Right atrium auricular region (tissue), 2 donors: ENCODE results near the gene PROSER3. TPM values are rescaled to one million over a fixed set of nuclear protein-coding genes. Genes with fewer than 3 reads are reported as not detected.

Experiments
- DNase-seq: peaks from one replicate; pipeline ENCODE4 v3.0.0-alpha.2; 2019; ENCODE audit warnings: low spot score
- H3K27ac ChIP-seq, 2 donors: fragments of 200-600 bp; sonication (generic); 1 replicate in 1 of 2; 2 replicates in 1 of 2; pipeline ENCODE4 v1.5.1; 2016 to 2019
- H3K27me3 ChIP-seq, 2 donors: fragments of 200-600 bp; sonication (generic); one replicate each; pipeline versions ENCODE4 v1.5.1 to v1.6.0; 2017 to 2019
- H3K36me3 ChIP-seq: fragments of 200-600 bp; sonication (generic); one replicate; pipeline ENCODE4 v1.5.1; 2016
- H3K4me1 ChIP-seq, 2 donors: fragments of 200-600 bp; sonication (generic); one replicate each; pipeline versions ENCODE4 v1.5.1 to v1.6.0; 2017 to 2019
- H3K4me3 ChIP-seq, 2 donors: fragments of 200-600 bp; sonication (generic); 1 replicate in 1 of 2; 2 replicates in 1 of 2; pipeline ENCODE4 v1.5.1; 2017 to 2019; ENCODE audit warnings: mild to moderate bottlenecking in 1 of 2, moderate library complexity in 1 of 2
- H3K9me3 ChIP-seq, 2 donors: fragments of 200-600 bp; sonication (generic); one replicate each; pipeline ENCODE4 v1.5.1; 2019
- total RNA-seq, 2 donors: library from RNA; depleted of rRNA; stranded (reverse); fragments of >200 nt; gene quantifications; one replicate each; pipeline ENCODE4 v1.1.0, GENCODE V29; 2016
- TF ChIP-seq, protein P1 (sequence below), 2 donors: fragments of 200-600 bp; sonication (generic); IDR thresholded peaks; one replicate each; pipeline ENCODE4 v1.5.1; 2019; ENCODE audit warnings: antibody characterized with exemption in 2 of 2

Gene PROSER3
- total RNA-seq, 2 donors from 2014 or later = 7.2 TPM

DNA sequence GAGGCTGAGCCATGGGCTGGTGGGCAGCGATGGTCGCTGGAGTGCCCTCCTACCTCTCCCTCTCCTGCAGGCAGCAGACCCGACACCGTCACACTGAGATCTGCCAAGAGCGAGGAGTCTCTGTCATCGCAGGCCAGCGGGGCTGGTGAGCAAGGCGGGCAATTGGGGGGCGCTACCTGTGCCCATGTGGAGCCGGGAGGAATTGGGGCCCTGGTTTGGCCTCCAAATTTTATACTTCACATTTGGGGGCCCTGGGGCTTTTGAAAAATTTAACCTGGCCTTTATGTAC is 27.3 kb downstream of the PROSER3 start:
- peaks cover 8% of the 10 kb centered on the region for H3K36me3 ChIP-seq

GRCh38 chr19:35786299-35787160 is 28.6 kb downstream of the PROSER3 start:
- no peaks in the 10 kb centered on the region for H3K9me3 ChIP-seq
- H3K27ac ChIP-seq = no peak overlapping the region
- no peaks in the 10 kb centered on the region for H3K36me3 ChIP-seq
- no peaks in the 10 kb centered on the region for H3K27me3 ChIP-seq
- H3K4me3 ChIP-seq = no peak overlapping the region
- TF ChIP-seq, protein P1, sequence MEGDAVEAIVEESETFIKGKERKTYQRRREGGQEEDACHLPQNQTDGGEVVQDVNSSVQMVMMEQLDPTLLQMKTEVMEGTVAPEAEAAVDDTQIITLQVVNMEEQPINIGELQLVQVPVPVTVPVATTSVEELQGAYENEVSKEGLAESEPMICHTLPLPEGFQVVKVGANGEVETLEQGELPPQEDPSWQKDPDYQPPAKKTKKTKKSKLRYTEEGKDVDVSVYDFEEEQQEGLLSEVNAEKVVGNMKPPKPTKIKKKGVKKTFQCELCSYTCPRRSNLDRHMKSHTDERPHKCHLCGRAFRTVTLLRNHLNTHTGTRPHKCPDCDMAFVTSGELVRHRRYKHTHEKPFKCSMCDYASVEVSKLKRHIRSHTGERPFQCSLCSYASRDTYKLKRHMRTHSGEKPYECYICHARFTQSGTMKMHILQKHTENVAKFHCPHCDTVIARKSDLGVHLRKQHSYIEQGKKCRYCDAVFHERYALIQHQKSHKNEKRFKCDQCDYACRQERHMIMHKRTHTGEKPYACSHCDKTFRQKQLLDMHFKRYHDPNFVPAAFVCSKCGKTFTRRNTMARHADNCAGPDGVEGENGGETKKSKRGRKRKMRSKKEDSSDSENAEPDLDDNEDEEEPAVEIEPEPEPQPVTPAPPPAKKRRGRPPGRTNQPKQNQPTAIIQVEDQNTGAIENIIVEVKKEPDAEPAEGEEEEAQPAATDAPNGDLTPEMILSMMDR (IDR thresholded peaks at IDR 0.05) = no peak
- no peak for DNase-seq
- H3K4me1 ChIP-seq = no peaks in the 10 kb centered on the region

More for the DNA sequence above, 27.3 kb downstream of the PROSER3 start:
- Histone ChIP-seq H3K4me1 (no peaks in the 10 kb centered on the region), H3K4me3 (no peak overlapping the region), H3K27me3 (no peaks in the 10 kb centered on the region), H3K27ac (no peak overlapping the region), H3K9me3 (no peaks in the 10 kb centered on the region)
- DNase-seq = no peak
- TF ChIP-seq, protein P1 (IDR thresholded peaks at IDR 0.05) = no peak

DNA sequence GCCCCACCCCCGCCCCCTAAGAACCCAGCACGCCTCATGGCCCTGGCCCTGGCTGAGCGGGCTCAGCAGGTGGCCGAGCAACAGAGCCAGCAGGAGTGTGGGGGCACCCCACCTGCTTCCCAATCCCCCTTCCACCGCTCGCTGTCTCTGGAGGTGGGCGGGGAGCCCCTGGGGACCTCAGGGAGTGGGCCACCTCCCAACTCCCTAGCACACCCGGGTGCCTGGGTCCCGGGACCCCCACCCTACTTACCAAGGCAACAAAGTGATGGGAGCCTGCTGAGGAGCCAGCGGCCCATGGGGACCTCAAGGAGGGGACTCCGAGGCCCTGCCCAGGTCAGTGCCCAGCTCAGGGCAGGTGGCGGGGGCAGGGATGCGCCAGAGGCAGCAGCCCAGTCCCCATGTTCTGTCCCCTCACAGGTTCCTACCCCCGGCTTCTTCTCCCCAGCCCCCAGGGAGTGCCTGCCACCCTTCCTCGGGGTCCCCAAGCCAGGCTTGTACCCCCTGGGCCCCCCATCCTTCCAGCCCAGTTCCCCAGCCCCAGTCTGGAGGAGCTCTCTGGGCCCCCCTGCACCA is 29.3 kb downstream of the PROSER3 start:
- Histone ChIP-seq H3K4me1 (no peaks in the 10 kb centered on the region), H3K4me3 (no peak overlapping the region), H3K27ac (no peak overlapping the region), H3K9me3 (no peaks in the 10 kb centered on the region), H3K27me3 (no peaks in the 10 kb centered on the region), H3K36me3 (no peaks in the 10 kb centered on the region)
- TF ChIP-seq, protein P1 (IDR thresholded peaks at IDR 0.05) = no peak
- DNase-seq = no peak

DNA sequence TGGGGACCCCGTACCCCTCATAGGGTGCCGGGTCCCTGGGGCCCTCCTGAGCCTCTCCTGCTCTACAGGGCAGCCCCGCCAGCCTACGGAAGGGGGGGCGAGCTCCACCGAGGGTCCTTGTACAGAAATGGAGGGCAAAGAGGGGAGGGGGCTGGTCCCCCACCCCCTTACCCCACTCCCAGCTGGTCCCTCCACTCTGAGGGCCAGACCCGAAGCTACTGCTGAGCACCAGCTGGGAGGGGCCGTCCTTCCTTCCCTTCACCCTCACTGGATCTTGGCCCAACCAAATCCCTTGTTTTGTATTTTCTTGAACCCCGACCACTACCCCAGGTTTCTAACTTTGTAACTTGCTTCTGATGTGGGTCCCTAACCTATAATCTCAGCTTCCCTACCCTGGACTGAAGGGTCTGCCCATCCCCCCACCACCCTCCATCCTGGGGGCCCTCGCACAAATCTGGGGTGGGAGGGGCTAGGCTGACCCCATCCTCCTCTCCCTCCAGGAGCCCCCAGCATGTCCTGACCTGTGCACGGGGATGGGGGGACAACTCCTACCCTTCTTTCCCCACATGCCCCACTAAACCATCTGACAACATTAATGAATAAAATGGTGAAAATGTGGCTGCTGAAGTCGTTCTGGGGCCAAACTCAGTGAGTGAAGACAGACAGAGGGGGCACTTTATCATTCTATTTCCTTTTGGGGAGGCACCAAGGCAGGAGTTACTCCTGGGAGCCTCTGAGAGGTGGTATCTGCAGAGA is 30.4 kb downstream of the PROSER3 start:
- Histone ChIP-seq H3K4me1 (no peaks in the 10 kb centered on the region), H3K4me3 (no peak overlapping the region), H3K9me3 (no peaks in the 10 kb centered on the region), H3K27me3 (no peaks in the 10 kb centered on the region), H3K36me3 (no peaks in the 10 kb centered on the region), H3K27ac (no peak overlapping the region)
- TF ChIP-seq, protein P1 (IDR thresholded peaks at IDR 0.05) = no peak
- DNase-seq = no peak

DNA sequence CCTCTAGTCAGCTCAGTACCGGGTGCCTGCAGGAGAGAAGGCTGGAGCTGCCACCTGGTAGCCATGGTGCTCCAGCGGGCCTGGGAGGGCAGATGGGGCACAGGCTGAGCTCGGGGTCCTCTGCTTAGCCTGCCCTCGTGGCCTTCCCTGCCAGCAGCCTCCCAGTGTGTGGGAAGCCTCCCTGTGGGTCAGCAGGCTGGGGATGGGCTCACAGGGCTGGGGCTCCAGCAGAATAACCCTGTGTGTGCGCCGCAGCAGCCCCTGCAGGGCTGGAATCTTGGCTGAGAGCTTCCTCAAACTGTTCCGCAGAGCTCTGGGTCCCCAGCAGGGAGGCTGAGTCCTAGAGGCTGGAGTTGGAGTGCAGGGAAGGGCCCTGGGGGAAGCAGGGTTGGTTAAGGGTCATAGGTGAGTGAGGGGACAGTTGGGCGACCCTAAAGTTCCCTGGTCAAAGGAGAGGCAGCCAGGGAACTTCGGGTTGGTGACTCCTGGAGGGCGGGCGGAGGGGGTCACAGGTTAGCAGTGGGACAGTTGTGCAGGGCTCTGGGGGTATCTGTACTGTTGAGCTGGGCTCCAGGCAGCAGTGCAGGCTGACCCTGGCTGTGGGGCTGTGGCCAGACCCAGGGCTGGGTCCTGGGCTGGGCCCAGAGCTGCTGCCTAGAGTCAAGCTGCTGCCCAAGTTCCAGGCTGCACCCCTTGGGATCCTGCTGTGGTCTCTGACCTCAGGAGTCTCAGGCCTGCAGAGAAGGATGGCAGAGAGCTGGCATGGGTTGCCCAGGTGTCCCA is 31.4 kb downstream of the PROSER3 start:
- H3K4me3 ChIP-seq = no peak overlapping the region
- H3K4me1 ChIP-seq = no peaks in the 10 kb centered on the region
- H3K27me3 ChIP-seq = no peaks in the 10 kb centered on the region
- H3K27ac ChIP-seq = no peak overlapping the region
- no peaks in the 10 kb centered on the region for H3K9me3 ChIP-seq
- DNase-seq = no peak
- TF ChIP-seq, protein P1 (IDR thresholded peaks at IDR 0.05) = no peak
- H3K36me3 ChIP-seq = no peaks in the 10 kb centered on the region
